Stimulated activated CD4-positive, alpha-beta T cell treated with anti-CD3 and anti-CD28 coated beads, Interleukin-4, amount 100 ng/mL, for 48 hours (primary cell): ENCODE measurements around the gene HCRTR1.

ENCODE experiments used
- DNase-seq, 2 donors: peaks; one replicate each; pipeline ENCODE4 v3.0.0-alpha.2; 2020; ENCODE audit warnings: low read depth in 2 of 2

Gene HCRTR1

GRCh38 chr1:31626223-31627207, 9.0 kb downstream of the HCRTR1 start:
- no peak for DNase-seq

GRCh38 chr1:31627301-31627929, 9.9 kb downstream of the HCRTR1 start:
- DNase-seq: no peak

- DNase-seq: no peak
Observed at GRCh38 chr1:31627930-31628559, 10.6 kb downstream of the HCRTR1 start.

GRCh38 chr1:31628931-31629556, 11.6 kb downstream of the HCRTR1 start:
- DNase-seq: no peak

- no peak for DNase-seq
Observed at GRCh38 chr1:31632649-31633048, 15.2 kb downstream of the HCRTR1 start.

- DNase-seq: peak in 1 of 2 donors; percentile 34
Observed at GRCh38 chr1:31633117-31633516, 15.6 kb downstream of the HCRTR1 start.

DNA sequence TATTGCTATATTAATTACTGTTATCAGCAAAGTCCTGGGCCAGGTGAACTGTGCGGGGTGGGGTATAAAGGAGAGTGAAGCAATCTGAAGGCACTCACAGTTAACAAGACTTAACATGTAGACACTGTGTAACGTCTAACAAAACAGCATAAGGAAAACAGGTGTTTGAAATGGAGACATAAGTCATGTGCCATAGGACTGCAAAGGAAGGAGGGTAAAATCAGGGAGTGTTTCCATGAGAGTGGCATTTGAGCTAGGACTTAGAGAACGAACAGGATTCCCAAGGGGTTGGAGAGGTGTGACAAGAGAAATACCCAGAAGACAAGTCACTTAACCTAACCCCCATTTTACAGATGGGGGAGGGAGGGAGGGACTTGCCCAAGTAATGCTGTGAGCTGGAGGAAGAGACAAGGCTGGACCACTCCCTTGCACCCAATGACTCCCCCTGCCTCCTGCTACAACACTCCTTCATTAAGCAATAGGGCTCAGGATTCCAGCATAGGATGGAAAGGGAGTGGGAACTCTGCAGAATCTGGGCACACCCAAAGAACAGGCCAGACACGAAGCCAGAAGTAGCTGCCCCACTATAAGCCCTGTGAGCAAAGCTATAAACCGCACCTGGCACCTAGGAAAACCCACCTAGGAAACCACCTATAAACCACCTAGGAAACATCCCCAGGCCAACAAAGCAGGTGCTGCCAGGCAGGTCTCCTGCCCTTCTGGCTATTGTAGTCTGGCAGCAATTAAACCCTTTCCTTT, 20.6 kb downstream of the HCRTR1 start:
- DNase-seq: no peak

- no peak for DNase-seq
Observed at GRCh38 chr1:31639543-31639942, 22.1 kb downstream of the HCRTR1 start.

DNA sequence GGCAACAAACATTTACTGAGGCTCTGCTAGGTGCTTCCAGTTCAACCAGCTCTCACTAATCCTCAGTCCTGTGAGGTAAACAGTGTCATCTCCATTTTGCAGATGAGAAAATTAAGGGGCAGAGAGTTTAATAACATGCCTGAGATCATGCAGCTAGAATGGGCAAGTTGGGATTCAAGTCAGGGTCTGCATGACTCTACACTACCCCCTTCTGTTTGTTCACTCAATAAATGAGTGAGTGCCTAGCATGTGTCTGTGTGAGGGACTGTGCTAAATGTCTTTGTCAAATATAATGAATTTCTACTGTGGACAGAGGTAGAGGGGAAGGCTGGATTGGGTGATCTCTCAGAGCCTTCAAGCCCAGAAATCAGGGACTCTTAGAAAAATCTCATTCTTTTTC, 22.7 kb downstream of the HCRTR1 start:
- DNase-seq: no peak

DNA sequence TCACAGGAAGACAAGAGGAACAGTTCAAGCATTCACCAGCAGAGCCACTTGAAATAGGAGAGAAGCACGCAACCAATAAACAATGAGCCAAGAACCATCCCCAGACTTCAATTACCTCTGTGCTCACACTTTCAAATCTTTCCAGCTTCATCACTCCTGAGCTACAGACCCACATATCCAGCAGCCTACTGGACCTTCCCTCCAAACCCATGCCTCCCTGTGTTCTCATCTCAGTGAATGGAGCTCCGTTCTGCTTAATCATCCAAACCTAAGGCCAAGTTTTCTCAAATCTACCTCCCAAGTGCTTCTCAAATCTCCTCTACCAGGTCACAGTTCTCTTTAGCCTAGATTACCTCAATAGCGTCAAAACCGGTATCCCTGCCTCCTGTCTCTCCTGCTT, 23.5 kb downstream of the HCRTR1 start:
- no peak for DNase-seq

- DNase-seq: no peak
Observed at GRCh38 chr1:31642366-31642765, 24.9 kb downstream of the HCRTR1 start.

DNA sequence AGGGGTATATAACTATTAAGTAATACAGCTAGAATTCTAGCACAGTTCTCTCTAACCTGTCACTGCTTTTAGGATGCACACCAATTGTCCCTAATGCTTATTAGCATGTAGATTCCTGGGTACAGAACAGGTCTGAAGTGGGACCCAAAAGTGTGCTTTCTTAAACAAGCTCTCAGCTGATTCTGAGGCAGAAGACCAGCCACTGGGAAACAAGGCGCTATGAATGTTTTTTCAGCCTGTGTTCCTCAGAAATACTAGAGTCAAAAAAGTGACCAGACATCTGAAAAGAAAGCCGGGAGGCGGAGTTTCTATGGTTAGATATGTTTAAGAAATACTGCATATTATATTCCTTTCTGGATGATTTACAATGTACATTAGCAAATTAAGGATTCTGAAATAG, 25.4 kb downstream of the HCRTR1 start:
- DNase-seq: no peak

DNA sequence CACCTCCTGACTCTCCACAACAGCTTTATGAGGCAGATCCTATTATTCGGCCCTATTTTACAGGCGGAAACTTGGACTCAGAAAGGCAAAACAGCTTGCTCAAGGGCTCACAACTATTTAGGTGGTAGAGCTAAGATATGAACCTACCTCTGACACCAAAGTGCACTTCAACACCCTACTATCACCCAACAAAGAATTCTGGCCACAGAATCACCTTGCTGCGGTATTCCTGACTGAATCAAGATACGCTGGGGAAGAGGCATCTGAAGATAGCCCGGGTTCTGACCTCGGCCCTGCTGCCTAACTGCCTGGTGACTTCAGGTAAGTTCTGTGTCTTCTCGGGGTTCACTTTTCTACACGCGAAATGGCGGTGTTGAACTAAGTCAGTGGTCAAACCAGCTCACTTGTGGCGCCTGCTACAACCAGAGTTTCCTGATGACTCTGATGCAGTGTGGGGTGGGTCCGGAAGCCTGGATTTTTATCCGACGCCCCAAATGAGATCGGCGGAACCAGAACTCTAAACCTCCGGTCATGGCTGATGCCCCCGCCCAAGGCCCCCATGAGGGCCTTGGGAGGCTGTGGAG, 26.6 kb downstream of the HCRTR1 start:
- no peak for DNase-seq

- DNase-seq: peak; percentile 99
Observed at GRCh38 chr1:31644560-31645273, 27.2 kb downstream of the HCRTR1 start, which contains the start of gene PEF1. PEF1 (minus strand) TSS chr1:31644876; CDS start chr1:31644864, 12 bp downstream.

DNA sequence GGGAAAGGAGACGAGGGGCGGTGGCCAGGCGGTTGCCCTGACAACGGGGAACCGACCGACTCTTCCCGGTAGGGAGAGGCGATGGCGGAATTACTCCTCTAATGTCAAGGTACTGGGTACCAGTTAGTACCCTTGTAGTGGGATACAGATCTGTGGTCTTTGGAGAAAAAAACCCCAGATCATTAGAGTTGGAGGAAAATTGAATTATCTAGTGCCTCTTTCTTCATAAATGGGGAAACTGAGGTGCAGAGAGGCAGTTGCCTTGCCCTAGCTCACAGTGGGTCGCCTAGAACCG, 27.7 kb downstream of the HCRTR1 start:
- DNase-seq: no peak

DNA sequence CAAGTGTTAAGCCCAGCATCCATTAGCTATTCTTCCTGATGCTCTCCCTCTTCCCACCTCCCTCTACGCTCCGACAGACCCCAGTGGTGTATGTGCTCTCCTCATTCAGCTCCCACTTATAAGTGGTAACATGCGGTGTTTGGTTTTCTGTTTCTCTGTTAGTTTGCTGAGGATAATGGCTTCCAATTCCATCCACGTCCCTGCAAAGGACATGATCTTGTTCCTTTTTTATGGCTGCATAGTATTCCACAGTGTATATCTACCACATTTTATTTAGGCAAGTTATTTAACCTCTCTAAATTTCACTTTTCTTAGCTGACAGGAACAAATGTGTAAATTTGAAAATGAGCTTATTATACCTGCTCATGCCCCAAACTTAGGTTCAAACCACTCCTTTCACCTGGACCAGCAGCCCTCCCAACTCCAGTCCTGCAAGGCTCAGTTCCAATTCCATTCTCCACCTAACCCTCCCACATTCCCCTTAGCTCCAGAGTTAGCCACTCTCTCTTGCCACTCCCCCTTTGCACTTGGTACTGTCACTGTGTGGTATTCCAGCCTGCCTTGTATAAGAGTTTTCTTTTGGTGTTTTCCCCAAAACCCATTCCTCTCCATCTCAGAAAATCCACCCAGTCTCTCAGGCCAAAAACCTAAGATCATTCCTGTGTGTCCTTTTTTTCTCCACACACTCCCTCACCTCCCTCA, 28.9 kb downstream of the HCRTR1 start:
- no peak for DNase-seq

GRCh38 chr1:31647106-31647505, 29.6 kb downstream of the HCRTR1 start:
- DNase-seq: no peak

- no peak for DNase-seq
Observed at GRCh38 chr1:31648190-31648589, 30.7 kb downstream of the HCRTR1 start.

DNA sequence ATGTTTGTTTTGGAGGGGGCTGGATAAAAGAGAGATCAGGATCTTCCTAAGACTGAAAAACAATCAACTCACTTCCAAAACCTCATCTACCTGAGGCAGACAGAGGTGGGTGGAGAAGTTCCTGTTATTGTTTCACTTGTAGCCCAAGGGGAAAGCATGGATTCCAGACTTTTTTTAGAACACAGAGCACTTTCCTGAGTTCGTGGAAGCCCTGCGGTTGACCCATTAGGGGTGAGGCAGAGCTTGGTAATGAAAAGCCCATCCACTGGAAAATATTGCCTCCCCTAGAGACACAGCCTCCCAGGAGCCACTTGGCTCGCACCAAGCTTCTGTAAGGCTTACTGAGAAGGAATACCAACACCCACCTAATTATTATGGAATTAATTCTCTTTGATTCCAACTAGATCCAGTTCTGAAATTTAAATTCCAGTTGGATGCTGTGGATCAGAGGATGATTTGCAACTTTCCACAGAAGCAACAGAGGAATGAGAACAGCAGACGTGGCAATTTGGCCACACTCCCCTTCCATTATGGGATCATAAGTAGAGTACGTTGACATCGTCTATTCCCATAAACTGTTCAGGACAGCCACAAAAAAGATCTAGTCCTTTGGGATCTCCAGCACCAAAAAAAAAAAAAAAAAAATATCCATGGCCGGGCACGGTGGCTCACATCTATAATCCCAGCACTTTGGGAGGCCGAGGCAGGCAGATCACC, 31.3 kb downstream of the HCRTR1 start:
- DNase-seq: no peak
